Mesendoderm (in vitro differentiated cells): Measurements from ENCODE around the gene JAK3. TPM values are rescaled to one million over a fixed set of nuclear protein-coding genes. Genes with fewer than 3 reads are reported as not detected.
"Not testable (repeated sequence)": the region's sequence is repeated elsewhere in the genome, so short reads cannot be mapped to it uniquely, and the experiment has no call there.

Experiments
- DNase-seq: peaks from one replicate; pipeline ENCODE4 v3.0.0; 2013
- H2AK5ac ChIP-seq: 2 replicates; pipeline ENCODE4 v1.6.1; 2013; ENCODE audit warnings: low read length, inconsistent platforms
- H2BK120ac ChIP-seq: 2 replicates; pipeline ENCODE4 v1.6.1; 2013; ENCODE audit warnings: low read depth, mild to moderate bottlenecking, low read length, moderate library complexity, mixed read lengths
- H2BK15ac ChIP-seq: replicated peaks from 2 replicates; pipeline ENCODE4 v1.6.1; 2013; ENCODE audit warnings: low read depth, mild to moderate bottlenecking, moderate library complexity
- H2BK5ac ChIP-seq: 2 replicates; pipeline ENCODE4 v1.6.1; 2013; ENCODE audit warnings: low read length, inconsistent platforms
- H3K18ac ChIP-seq: 2 replicates; pipeline ENCODE4 v1.6.1; 2013; ENCODE audit warnings: mild to moderate bottlenecking, low read length, mixed read lengths
- H3K23ac ChIP-seq: one replicate; pipeline ENCODE4 v1.6.1; 2013; ENCODE audit warnings: low read length
- H3K27ac ChIP-seq: 2 replicates; pipeline ENCODE4 v1.5.1; 2013; ENCODE audit warnings: low read depth, mild to moderate bottlenecking, inconsistent platforms, low read length, moderate library complexity
- H3K27me3 ChIP-seq: 2 replicates; pipeline ENCODE4 v1.6.1; 2013; ENCODE audit warnings: low read length, control low read depth, mild to moderate bottlenecking, inconsistent platforms; ENCODE audit not compliant: insufficient read depth, poor library complexity
- H3K36me3 ChIP-seq: 2 replicates; pipeline ENCODE4 v1.6.1; 2013; ENCODE audit warnings: low read length, inconsistent platforms; ENCODE audit not compliant: control insufficient read depth, insufficient read depth
- H3K4ac ChIP-seq: one replicate; pipeline ENCODE4 v1.6.1; 2013; ENCODE audit warnings: low read depth, mild to moderate bottlenecking, low read length, moderate library complexity
- H3K4me1 ChIP-seq: 2 replicates; pipeline ENCODE4 v1.6.1; 2013; ENCODE audit warnings: low read depth, low read length, inconsistent platforms; ENCODE audit not compliant: control insufficient read depth
- H3K4me2 ChIP-seq: 2 replicates; pipeline ENCODE4 v1.6.1; 2013; ENCODE audit warnings: low read length
- H3K4me3 ChIP-seq: 2 replicates; pipeline ENCODE4 v1.5.1; 2013; ENCODE audit warnings: mild to moderate bottlenecking, low read length
- H3K56ac ChIP-seq: one replicate; pipeline ENCODE4 v1.6.1; 2013; ENCODE audit warnings: low read length
- H3K79me1 ChIP-seq: 2 replicates; pipeline ENCODE4 v1.6.1; 2013; ENCODE audit warnings: low read length, inconsistent platforms
- H3K79me2 ChIP-seq: 2 replicates; pipeline ENCODE4 v1.6.1; 2013; ENCODE audit warnings: mild to moderate bottlenecking, low read length; ENCODE audit not compliant: control insufficient read depth, insufficient read depth
- H3K9ac ChIP-seq: 2 replicates; pipeline ENCODE4 v1.6.1; 2013; ENCODE audit warnings: low read length, inconsistent platforms
- H4K5ac ChIP-seq: one replicate; pipeline ENCODE4 v1.6.1; 2013; ENCODE audit warnings: low read length
- H4K8ac ChIP-seq: one replicate; pipeline ENCODE4 v1.6.1; 2013; ENCODE audit warnings: low read depth, mild to moderate bottlenecking, control low read depth, low read length, moderate library complexity
- WGBS: extraction: QIAGEN DNeasy Blood & Tissue Kit; methylation state at CpG from one replicate; pipeline ENCODE4 v1.1.7; 2013; ENCODE audit warnings: low lambda C conversion rate, missing lambda C conversion rate; ENCODE audit not compliant: insufficient coverage; ENCODE audit errors: extremely low coverage; 5-methylcytosine and 5-hydroxymethylcytosine counted together
- small RNA-seq: library from polyadenylated mRNA; stranded (forward); fragments of <200 nt; extraction: miRNeasy Mini kit (QIAGEN cat#:217004); gene quantifications from one replicate; pipeline ENCODE3, GENCODE V24; 2013; ENCODE audit not compliant: insufficient read depth

JAK3 gene

GRCh38 chr19:17777840-17778239 lies 69.9 kb downstream of the JAK3 start:
- not testable (repeated sequence) for H3K36me3 ChIP-seq, H3K79me1 ChIP-seq
- no CpG with 5 or more reads among the region's 10 CpGs for WGBS

GRCh38 chr19:17775991-17776803 lies 71.6 kb downstream of the JAK3 start:
- WGBS = no CpG with 5 or more reads among the region's 27 CpGs
- Histone ChIP-seq H2BK15ac (no peak overlapping the region), H3K9ac (no peak overlapping the region), H3K4me1 (peaks cover 3% of the 10 kb centered on the region), H3K4me2 (no peak overlapping the region), H3K27me3 (no peaks in the 10 kb centered on the region), H3K23ac (no peak overlapping the region), H3K27ac (no peak overlapping the region), H2AK5ac (no peak overlapping the region), H2BK120ac (no peak overlapping the region), H3K18ac (no peak overlapping the region), H3K79me2 (no peaks in the 10 kb centered on the region), H3K4ac (no peak overlapping the region), H3K56ac (no peak overlapping the region), H4K5ac (no peak overlapping the region), H3K36me3 (no peaks in the 10 kb centered on the region), H4K8ac (no peak overlapping the region), H3K79me1 (no peaks in the 10 kb centered on the region), H3K4me3 (no peak overlapping the region), H2BK5ac (no peak overlapping the region)
- DNase-seq = no peak

More at GRCh38 chr19:17777840-17778239, 69.9 kb downstream of the JAK3 start:
- not testable (repeated sequence) for H3K4ac ChIP-seq, H3K9ac ChIP-seq, H3K18ac ChIP-seq, H3K4me2 ChIP-seq, H3K4me3 ChIP-seq, H3K56ac ChIP-seq, H3K23ac ChIP-seq, H3K27me3 ChIP-seq, H3K79me2 ChIP-seq, H3K27ac ChIP-seq, DNase-seq, H4K5ac ChIP-seq, H3K4me1 ChIP-seq, H4K8ac ChIP-seq, H2AK5ac ChIP-seq, H2BK5ac ChIP-seq, H2BK120ac ChIP-seq, H2BK15ac ChIP-seq

- H3K9ac ChIP-seq = no peak overlapping the region
- H3K79me2 ChIP-seq = no peaks in the 10 kb centered on the region
- no peaks in the 10 kb centered on the region for H3K36me3 ChIP-seq
- H3K27me3 ChIP-seq = no peaks in the 10 kb centered on the region
- WGBS = no CpG with 5 or more reads among the region's 16 CpGs
- H3K79me1 ChIP-seq = no peaks in the 10 kb centered on the region
- no peak overlapping the region for H3K27ac ChIP-seq
- no peak overlapping the region for H2BK15ac ChIP-seq
- H2BK5ac ChIP-seq = no peak overlapping the region
- H3K4me1 ChIP-seq = peaks cover 3% of the 10 kb centered on the region
- H3K18ac ChIP-seq = no peak overlapping the region
- H3K4me3 ChIP-seq = no peak overlapping the region
- H4K5ac ChIP-seq = no peak overlapping the region
- peak; percentile 62 for DNase-seq
- H4K8ac ChIP-seq = no peak overlapping the region
- H3K56ac ChIP-seq = no peak overlapping the region
- no peak overlapping the region for H2BK120ac ChIP-seq
- no peak overlapping the region for H2AK5ac ChIP-seq
- no peak overlapping the region for H3K23ac ChIP-seq
- no peak overlapping the region for H3K4ac ChIP-seq
- H3K4me2 ChIP-seq = no peak overlapping the region
These were observed 72.4 kb downstream of the JAK3 start for GRCh38 chr19:17775245-17775927.

Small RNAs within 50 kb of the gene (small RNA-seq; reads per million reads assigned to genes)
- not detected for gene SNORA68
